Left colon (tissue), 2 donors: ENCODE measurements around the gene SLC38A3. TPM values are rescaled to one million over a fixed set of nuclear protein-coding genes. Genes with fewer than 3 reads are reported as not detected.
A peak's percentile ranks its signal among the peaks of the same experiment; 100 is the strongest.
"Not testable (repeated sequence)": the region's sequence is repeated elsewhere in the genome, so short reads cannot be mapped to it uniquely, and the experiment has no call there.

ENCODE experiments used
- ATAC-seq: fragments of 200-7000 bp; cut with Tn5 transposase; one replicate; pipeline ENCODE4 v1.9.1; 2020; ENCODE audit warnings: mild to moderate bottlenecking, moderate library complexity
- DNase-seq, 2 donors: peaks; one replicate each; pipeline ENCODE4 v3.0.0-alpha.2; 2020
- intact Hi-C, 2 donors: fragments of 100-400 bp; cut with DNase I in 1 of 2; cut with micrococcal nuclease in 1 of 2; formaldehyde crosslinking; loops; one replicate each; pipeline versions ENCODE4 v1.11.2 to v1.14.0; 2022; cut with DNase I, micrococcal nuclease
- total RNA-seq, 2 donors: library from RNA; stranded (reverse); fragmentation: NEBNext Ultra II Directional; extraction: Animal tissue kit (Norgen Biotek cat#: 25700); gene quantifications; one replicate each; pipeline ENCODE4 v1.2.1, GENCODE V29; 2021
- donor health status: DM: no; HTN: no; CAD: no.
- donor health status: DM: yes; HTN: yes; CAD: no.

Gene SLC38A3
- total RNA-seq, 2 donors from 2014 or later, result not detected

GRCh38 chr3:50258029-50258680 is 53.1 kb downstream of the SLC38A3 start:
- intact Hi-C loops, result no loop called here
- peak in 1 of 2 donors; percentile 22 for DNase-seq
- ATAC-seq, result no peak

GRCh38 chr3:50258979-50259378 is 53.9 kb downstream of the SLC38A3 start:
- no peak for DNase-seq
- intact Hi-C loops, result no loop called here

GRCh38 chr3:50259432-50260026 is 54.5 kb downstream of the SLC38A3 start:
- no peak for DNase-seq
- intact Hi-C loops, result no loop called here
- ATAC-seq, result no peak

More at GRCh38 chr3:50258979-50259378, 53.9 kb downstream of the SLC38A3 start:
- no peak for ATAC-seq

- peak; percentile 87 for ATAC-seq
- DNase-seq, result peak; percentile 89 to 94
- intact Hi-C loops, result no loop called here
These were observed 55.2 kb downstream of the SLC38A3 start for GRCh38 chr3:50260027-50260941.

GRCh38 chr3:50260942-50261441 is 55.9 kb downstream of the SLC38A3 start:
- ATAC-seq, result no peak
- intact Hi-C loops, result no loop called here
- no peak for DNase-seq

GRCh38 chr3:50261505-50261904 is 56.4 kb downstream of the SLC38A3 start:
- DNase-seq (no peak), ATAC-seq (no peak)
- intact Hi-C loops, result no loop called here

GRCh38 chr3:50262200-50262599 is 57.1 kb downstream of the SLC38A3 start:
- ATAC-seq, intact Hi-C loops, DNase-seq: not testable (repeated sequence)

GRCh38 chr3:50262778-50263177 is 57.7 kb downstream of the SLC38A3 start:
- intact Hi-C loops, result no loop called here
- DNase-seq, result no peak
- ATAC-seq, result no peak

GRCh38 chr3:50263478-50264382 is 58.7 kb downstream of the SLC38A3 start:
- no peak for ATAC-seq
- no peak for DNase-seq
- intact Hi-C loops, result no loop called here

GRCh38 chr3:50264383-50264963 is 59.4 kb downstream of the SLC38A3 start:
- intact Hi-C loops, result no loop called here

GRCh38 chr3:50264964-50265485 is 60.0 kb downstream of the SLC38A3 start:
- intact Hi-C loops, result no loop called here
- ATAC-seq (no peak), DNase-seq (no peak)

More at GRCh38 chr3:50264383-50264963, 59.4 kb downstream of the SLC38A3 start:
- no peak for ATAC-seq
- DNase-seq, result peak; percentile 58 to 69

- DNase-seq, result no peak
- intact Hi-C loops, result no loop called here
- ATAC-seq, result no peak
These were observed 60.5 kb downstream of the SLC38A3 start for GRCh38 chr3:50265571-50265970.

GRCh38 chr3:50266017-50266416 is 60.9 kb downstream of the SLC38A3 start:
- ATAC-seq (no peak), DNase-seq (no peak)
- intact Hi-C loops, result no loop called here

GRCh38 chr3:50266836-50267235 is 61.8 kb downstream of the SLC38A3 start:
- no peak for ATAC-seq
- intact Hi-C loops, result no loop called here
- no peak for DNase-seq

- DNase-seq (peak; percentile 75 to 84), ATAC-seq (peak; percentile 55)
- intact Hi-C loops, result no loop called here
These were observed 62.3 kb downstream of the SLC38A3 start for GRCh38 chr3:50267280-50267913.

- DNase-seq (no peak), ATAC-seq (no peak)
- intact Hi-C loops, result no loop called here
These were observed 63.2 kb downstream of the SLC38A3 start for GRCh38 chr3:50268276-50268675.

- ATAC-seq (peak; percentile 72), DNase-seq (peak; percentile 87 to 91)
- intact Hi-C loops, result no loop called here
These were observed 63.8 kb downstream of the SLC38A3 start, which contains the start of gene SEMA3B for GRCh38 chr3:50268703-50269451. TSS of gene SEMA3B (plus strand) at chr3:50269147. CDS start at chr3:50269241, 94 bp downstream.
